Measurements from ENCODE around the gene ATAD5. TPM values are rescaled to one million over a fixed set of nuclear protein-coding genes. Genes with fewer than 3 reads are reported as not detected.

The ATAD5 gene
- total and polyA plus RNA-seq, 2 of the 4 experiments (the other 2 are of a cell fraction), result 1.0 to 1.3 TPM

- BruUV-seq (replicated peaks), result no TSS peak
- peaks cover 4% of the 10 kb centered on the region; the same call in 1 of the 2 replicates for H3K4me1 ChIP-seq (ENCODE audit: control insufficient read depth, insufficient read depth, low read length)
- H3K4ac ChIP-seq (ENCODE audit: low read depth, low read length), result no peak overlapping the region
- H3K9ac ChIP-seq (ENCODE audit: low read depth, low read length), result no peak overlapping the region
- H3K4me2 ChIP-seq (ENCODE audit: low read depth, low read length), result no peak overlapping the region
- no CpG with 5 or more reads among the region's 3 CpGs for WGBS, 2 experiments (ENCODE audit: extremely low coverage in 2 of 2, insufficient read length in 1 of 2)
- H3K9me1 ChIP-seq (ENCODE audit: insufficient read depth, low read length), result no peaks in the 10 kb centered on the region
- ChIA-PET POLR2A (ENCODE audit: unreplicated experiment) (no interaction called here), CTCF (no interaction called here)
- ATAC-seq (ENCODE audit: low read depth) (no peak), DNase-seq (no peak)
- no peak overlapping the region for H4K5ac ChIP-seq (ENCODE audit: low read depth, low read length)
- H3K79me1 ChIP-seq (ENCODE audit: low read depth in 1 of 2, low read length in 2 of 2), result peaks cover 15 to 30% of the 10 kb centered on the region in 2 experiments
- H3K56ac ChIP-seq (ENCODE audit: extremely low read depth, insufficient read depth, low read length), result no peak overlapping the region
- H4K8ac ChIP-seq (ENCODE audit: low read depth in 2 of 2, low read length in 2 of 2), result no peak overlapping the region
- no peak overlapping the region for H2AFZ ChIP-seq (replicated peaks; ENCODE audit: low read length, poor library complexity)
- H4K91ac ChIP-seq (ENCODE audit: insufficient read depth, low read depth, low read length), result no peak overlapping the region
- dilution Hi-C loops (cut with HindIII; ENCODE audit: low sequenced_read_pairs, unreplicated experiment), result no loop called here
- no peaks in the 10 kb centered on the region for H3K36me3 ChIP-seq (ENCODE audit: control insufficient read depth, insufficient read depth, low read length)
- H3K27me3 ChIP-seq (ENCODE audit: control insufficient read depth, insufficient read depth, low read length), result no peaks in the 10 kb centered on the region
- TF ChIP-seq MXI1 (IDR thresholded peaks at IDR 0.05; ENCODE audit: borderline replicate concordance, low read depth, low read length), result no peak
- no peak for TF ChIP-seq BHLHE40 (IDR thresholded peaks at IDR 0.05; ENCODE audit: low read depth, low read length)
- TF ChIP-seq, protein P1, sequence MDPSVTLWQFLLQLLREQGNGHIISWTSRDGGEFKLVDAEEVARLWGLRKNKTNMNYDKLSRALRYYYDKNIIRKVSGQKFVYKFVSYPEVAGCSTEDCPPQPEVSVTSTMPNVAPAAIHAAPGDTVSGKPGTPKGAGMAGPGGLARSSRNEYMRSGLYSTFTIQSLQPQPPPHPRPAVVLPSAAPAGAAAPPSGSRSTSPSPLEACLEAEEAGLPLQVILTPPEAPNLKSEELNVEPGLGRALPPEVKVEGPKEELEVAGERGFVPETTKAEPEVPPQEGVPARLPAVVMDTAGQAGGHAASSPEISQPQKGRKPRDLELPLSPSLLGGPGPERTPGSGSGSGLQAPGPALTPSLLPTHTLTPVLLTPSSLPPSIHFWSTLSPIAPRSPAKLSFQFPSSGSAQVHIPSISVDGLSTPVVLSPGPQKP (IDR thresholded peaks at IDR 0.05; ENCODE audit: borderline replicate concordance, low read depth, low read length), result no peak
- TF ChIP-seq MAZ (IDR thresholded peaks at IDR 0.05; ENCODE audit: borderline replicate concordance, low read depth, low read length), result no peak
- no peak for TF ChIP-seq SMC3 (IDR thresholded peaks at IDR 0.05; ENCODE audit: low read depth, low read length)
- TF ChIP-seq CHD1 (IDR thresholded peaks at IDR 0.05; ENCODE audit: low read depth, low read length), result no peak
- TF ChIP-seq MAFK (IDR thresholded peaks at IDR 0.05; ENCODE audit: low read depth, low read length), result no peak
- TF ChIP-seq NFE2L2 (IDR thresholded peaks at IDR 0.05; ENCODE audit: low read depth, low read length), result no peak
- TF ChIP-seq RAD21 (IDR thresholded peaks at IDR 0.05; ENCODE audit: low read length), result no peak
- no peak for TF ChIP-seq RFX5 (IDR thresholded peaks at IDR 0.05; ENCODE audit: low read depth, low read length)
- TF ChIP-seq, protein P2, sequence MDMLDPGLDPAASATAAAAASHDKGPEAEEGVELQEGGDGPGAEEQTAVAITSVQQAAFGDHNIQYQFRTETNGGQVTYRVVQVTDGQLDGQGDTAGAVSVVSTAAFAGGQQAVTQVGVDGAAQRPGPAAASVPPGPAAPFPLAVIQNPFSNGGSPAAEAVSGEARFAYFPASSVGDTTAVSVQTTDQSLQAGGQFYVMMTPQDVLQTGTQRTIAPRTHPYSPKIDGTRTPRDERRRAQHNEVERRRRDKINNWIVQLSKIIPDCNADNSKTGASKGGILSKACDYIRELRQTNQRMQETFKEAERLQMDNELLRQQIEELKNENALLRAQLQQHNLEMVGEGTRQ (IDR thresholded peaks at IDR 0.05; ENCODE audit: low read depth, low read length), result no peak
- no peak for TF ChIP-seq FOS (IDR thresholded peaks at IDR 0.05; ENCODE audit: low read depth, low read length)
- TF ChIP-seq, protein P3, sequence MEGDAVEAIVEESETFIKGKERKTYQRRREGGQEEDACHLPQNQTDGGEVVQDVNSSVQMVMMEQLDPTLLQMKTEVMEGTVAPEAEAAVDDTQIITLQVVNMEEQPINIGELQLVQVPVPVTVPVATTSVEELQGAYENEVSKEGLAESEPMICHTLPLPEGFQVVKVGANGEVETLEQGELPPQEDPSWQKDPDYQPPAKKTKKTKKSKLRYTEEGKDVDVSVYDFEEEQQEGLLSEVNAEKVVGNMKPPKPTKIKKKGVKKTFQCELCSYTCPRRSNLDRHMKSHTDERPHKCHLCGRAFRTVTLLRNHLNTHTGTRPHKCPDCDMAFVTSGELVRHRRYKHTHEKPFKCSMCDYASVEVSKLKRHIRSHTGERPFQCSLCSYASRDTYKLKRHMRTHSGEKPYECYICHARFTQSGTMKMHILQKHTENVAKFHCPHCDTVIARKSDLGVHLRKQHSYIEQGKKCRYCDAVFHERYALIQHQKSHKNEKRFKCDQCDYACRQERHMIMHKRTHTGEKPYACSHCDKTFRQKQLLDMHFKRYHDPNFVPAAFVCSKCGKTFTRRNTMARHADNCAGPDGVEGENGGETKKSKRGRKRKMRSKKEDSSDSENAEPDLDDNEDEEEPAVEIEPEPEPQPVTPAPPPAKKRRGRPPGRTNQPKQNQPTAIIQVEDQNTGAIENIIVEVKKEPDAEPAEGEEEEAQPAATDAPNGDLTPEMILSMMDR (conservative IDR thresholded peaks at IDR 0.05; ENCODE audit: low read depth, low read length), result no peak
- TF ChIP-seq RCOR1 (IDR thresholded peaks at IDR 0.05; ENCODE audit: insufficient replicate concordance, low read length), result no peak
- no peak overlapping the region for H2BK20ac ChIP-seq (ENCODE audit: low read depth, low read length)
- no peak overlapping the region for H2AK5ac ChIP-seq (ENCODE audit: low read depth, low read length)
- no peak overlapping the region for H3K18ac ChIP-seq (ENCODE audit: low read depth, low read length)
- H3K23ac ChIP-seq (ENCODE audit: low read depth, low read length), result no peak overlapping the region
- in situ Hi-C loops (cut with MboI; ENCODE audit: low sequenced_read_pairs), result no loop called here
- no peak overlapping the region for H2AK9ac ChIP-seq (replicated peaks; ENCODE audit: low read depth, low read length, poor library complexity)
- no peak overlapping the region for H2BK15ac ChIP-seq (ENCODE audit: low read depth, low read length)
- H3K4me3 ChIP-seq (ENCODE audit: insufficient read depth, low read depth, low read length), result no peak overlapping the region
- no peaks in the 10 kb centered on the region for H4K20me1 ChIP-seq (ENCODE audit: insufficient read depth, low read length)
- no peaks in the 10 kb centered on the region for H3K9me3 ChIP-seq (ENCODE audit: control insufficient read depth, insufficient read depth, low read length)
- no peak overlapping the region for H3K27ac ChIP-seq (ENCODE audit: insufficient read depth, low read length)
- H2BK5ac ChIP-seq (ENCODE audit: low read depth, low read length, poor library complexity, severe bottlenecking), result no peak overlapping the region
- no peak overlapping the region for H2BK120ac ChIP-seq (ENCODE audit: low read depth, low read length)
- intact Hi-C loops (cut with micrococcal nuclease), result loop anchor here (5.0 kb wide), 1 partner anchor 308 kb away; no protein-coding TSS in a partner anchor
- H3K14ac ChIP-seq (replicated peaks; ENCODE audit: low read depth, low read length), result no peak overlapping the region
Observed at GRCh38 chr17:30908717-30909420, 77.1 kb downstream of the ATAD5 start.
